Activated CD8-positive, alpha-beta memory T cell treated with anti-CD3 and anti-CD28 coated beads for 24 hours (primary cell): Measurements from ENCODE around the gene PTBP2.
A peak's percentile ranks its signal among the peaks of the same experiment; 100 is the strongest.

Experiments
- DNase-seq: peaks from one replicate; pipeline ENCODE4 v3.0.0-alpha.2; 2020

The PTBP2 gene, protein sequence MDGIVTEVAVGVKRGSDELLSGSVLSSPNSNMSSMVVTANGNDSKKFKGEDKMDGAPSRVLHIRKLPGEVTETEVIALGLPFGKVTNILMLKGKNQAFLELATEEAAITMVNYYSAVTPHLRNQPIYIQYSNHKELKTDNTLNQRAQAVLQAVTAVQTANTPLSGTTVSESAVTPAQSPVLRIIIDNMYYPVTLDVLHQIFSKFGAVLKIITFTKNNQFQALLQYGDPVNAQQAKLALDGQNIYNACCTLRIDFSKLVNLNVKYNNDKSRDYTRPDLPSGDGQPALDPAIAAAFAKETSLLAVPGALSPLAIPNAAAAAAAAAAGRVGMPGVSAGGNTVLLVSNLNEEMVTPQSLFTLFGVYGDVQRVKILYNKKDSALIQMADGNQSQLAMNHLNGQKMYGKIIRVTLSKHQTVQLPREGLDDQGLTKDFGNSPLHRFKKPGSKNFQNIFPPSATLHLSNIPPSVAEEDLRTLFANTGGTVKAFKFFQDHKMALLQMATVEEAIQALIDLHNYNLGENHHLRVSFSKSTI

GRCh38 chr1:96721416-96722160 lies at the start of gene PTBP2:
PTBP2 (plus strand) TSS chr1:96721784; CDS start chr1:96721865, 81 bp downstream.
- peak; percentile 92 for DNase-seq

DNA sequence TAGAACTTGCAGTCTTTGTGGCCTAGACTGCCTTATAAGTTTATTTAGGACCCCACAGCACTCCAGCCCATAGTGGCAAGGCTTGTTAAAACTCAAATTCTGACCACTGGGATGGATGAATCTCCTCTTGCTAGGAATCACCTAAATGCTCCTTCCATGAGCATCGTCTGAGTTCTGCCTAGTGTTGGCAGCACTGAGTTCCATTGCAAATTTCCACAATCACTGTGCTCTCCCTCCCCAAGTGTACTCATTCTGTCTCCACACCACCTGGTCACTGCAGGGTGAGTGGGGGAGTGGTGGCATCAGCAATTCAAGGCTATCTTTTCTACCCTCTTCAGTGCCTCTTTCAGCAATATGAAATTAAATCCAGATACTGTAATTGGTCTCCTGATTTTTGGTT lies 46.7 kb upstream of the PTBP2 start:
- DNase-seq = no peak

GRCh38 chr1:96682056-96682455 lies 39.5 kb upstream of the PTBP2 start:
- no peak for DNase-seq

DNA sequence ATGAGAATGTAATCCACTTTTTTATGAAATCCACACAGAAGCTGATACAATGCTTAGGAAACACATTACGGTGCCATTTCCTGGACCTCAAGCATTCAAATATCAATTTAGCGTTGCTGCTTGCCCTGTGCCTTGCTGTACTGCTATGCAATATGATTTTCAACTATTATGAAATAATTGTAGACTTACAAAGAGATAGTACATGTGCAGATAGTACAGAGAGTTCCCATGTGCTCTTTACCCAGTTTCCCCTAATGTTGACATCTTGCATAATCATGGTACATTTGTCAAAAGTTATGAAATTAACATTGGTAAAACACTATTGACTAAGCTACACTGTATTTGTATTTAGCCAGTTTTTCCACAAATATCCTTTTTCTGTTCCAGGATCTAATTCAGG lies 37.7 kb upstream of the PTBP2 start:
- DNase-seq = no peak

GRCh38 chr1:96684744-96685143 lies 36.8 kb upstream of the PTBP2 start:
- no peak for DNase-seq

DNA sequence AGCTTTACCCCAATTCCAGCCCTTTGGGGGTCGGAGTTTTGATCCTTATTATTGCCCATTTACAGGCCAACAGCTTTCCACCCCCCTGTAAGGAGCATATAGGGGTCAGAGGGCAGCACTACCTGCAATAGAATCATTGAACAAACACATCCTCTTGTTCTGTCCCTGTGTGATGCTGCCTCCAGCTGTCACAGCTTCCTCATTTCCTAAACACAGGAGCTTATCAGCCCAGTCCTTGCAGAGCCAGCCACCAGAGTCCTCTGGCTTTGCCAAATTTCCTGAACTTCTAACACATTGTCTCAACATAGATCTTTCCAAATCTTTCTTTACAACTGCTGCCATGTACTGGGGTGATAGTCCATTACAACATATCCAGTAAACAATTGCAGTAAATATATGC lies 32.8 kb upstream of the PTBP2 start:
- DNase-seq = no peak

GRCh38 chr1:96695954-96696353 lies 25.6 kb upstream of the PTBP2 start:
- no peak for DNase-seq

- DNase-seq = no peak
Measured at GRCh38 chr1:96698342-96698983, 23.1 kb upstream of the PTBP2 start.

- DNase-seq = no peak
Measured at GRCh38 chr1:96703186-96703585, 18.4 kb upstream of the PTBP2 start.

GRCh38 chr1:96707023-96707422 lies 14.6 kb upstream of the PTBP2 start:
- DNase-seq = no peak

DNA sequence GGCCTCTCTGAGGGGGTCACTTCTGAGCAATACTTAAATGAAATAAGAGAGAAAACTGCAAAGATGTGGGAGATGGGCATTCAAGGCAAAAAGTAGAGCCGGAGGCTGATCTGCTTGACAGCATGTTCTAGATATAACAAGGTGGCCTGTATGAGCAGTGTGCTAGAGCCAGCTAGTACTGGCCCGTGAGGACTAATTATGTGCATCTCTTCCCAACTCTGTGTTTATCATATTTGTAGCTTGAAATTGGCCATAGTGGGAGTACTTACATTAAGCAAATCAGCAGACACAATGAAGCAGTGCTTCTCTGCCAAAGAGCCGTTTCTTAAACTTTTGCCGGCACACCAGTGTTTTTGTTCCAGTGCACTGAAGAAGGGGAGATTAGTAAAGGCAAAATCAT lies 13.1 kb upstream of the PTBP2 start:
- DNase-seq = no peak

DNA sequence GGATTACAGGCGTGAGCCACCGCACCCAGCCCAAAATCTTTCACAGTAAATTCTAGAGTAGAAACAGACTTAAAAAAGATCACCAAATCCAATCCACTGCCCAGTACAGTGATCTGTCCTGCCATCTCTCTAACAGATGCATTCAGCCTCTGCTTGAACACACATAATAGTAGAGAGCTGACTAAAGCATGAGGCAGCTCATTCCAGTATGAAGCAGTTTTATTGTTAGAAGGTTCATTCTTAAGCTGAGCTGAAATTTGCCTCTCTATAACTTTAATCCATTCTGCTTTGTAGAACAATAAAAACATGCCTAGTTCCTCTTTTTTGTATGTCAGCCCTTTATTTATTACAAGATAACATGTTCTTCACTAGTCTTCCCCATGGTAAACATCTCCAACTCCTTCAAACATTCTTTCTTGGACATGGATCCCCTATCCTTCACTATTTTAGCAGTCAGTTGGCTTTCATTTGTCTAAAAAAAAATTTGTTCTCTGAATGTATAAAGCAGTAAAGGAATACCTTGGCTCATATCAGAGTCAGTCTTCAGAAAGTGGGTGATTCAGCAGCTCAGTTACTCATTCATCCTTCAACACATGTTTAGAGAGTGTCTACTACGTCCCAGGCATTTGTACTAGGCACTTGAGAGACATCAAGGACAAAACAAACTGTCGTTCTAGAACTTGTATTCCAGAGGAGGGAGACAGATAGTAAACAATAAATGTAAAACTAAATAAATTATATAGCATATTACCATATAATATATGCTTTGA lies 10.7 kb upstream of the PTBP2 start:
- DNase-seq = no peak

- no peak for DNase-seq
Measured at GRCh38 chr1:96713649-96714048, 7.9 kb upstream of the PTBP2 start.

DNA sequence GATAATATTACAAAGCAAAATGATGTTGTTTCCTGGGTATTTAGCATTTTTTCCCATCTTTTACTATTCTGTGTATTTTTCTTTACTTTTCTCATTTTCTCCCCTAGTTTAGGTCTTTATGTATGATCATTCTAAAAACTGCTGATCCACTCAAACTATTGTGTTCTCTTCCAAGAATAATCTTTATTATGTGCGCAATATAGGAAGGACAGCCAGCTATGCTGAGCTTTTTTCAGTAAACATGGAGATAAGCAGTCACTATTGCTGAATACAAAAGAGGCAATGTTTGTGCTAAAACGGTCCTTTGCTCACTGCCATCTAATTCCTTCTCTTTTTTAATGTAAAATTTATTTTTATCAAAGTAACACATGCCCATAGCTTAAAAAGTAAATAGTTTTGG lies 6.7 kb upstream of the PTBP2 start:
- no peak for DNase-seq

DNA sequence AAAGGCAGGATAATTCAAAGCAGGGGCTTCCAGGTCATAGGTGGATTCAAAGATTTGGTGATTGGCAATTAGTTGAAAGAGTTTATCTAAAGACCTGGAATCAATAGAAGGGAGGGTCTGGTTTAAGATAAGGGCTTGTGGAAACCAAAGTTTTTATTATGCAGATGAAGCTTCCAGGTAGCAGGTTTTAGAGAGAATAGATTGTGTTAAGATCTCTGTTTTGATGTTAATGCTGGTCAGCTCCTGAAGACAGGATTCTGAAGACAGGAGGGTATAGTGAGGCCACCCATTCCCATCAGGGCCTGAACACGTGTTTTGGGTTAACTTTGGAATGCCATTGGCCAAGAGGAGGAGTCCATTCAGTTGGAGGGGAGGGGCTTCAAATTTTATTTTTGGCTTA lies 6.1 kb upstream of the PTBP2 start:
- DNase-seq = no peak

- no peak for DNase-seq
Measured at GRCh38 chr1:96721053-96721415, 550 bp upstream of the PTBP2 start.

GRCh38 chr1:96722161-96722922 lies 758 bp downstream of the PTBP2 start:
- peak; percentile 87 for DNase-seq

DNA sequence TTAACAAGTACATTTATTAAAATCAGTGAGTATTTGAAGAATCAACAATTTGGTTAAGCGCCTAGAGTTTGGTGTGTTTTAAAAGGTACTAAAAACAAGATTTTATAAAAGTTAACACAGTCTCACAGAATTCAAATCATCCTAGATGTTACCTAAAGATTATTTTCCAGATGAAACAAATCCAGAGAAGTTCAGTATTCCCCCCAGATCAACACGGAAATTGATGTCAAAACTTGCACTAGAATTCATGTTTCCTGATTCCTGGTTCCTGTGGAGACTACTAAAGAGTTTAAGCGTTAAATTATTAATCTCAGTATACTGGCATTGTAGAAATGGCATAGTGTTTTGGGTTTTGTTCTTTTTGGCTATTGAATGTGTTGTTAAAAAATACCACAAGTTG lies 1.4 kb downstream of the PTBP2 start:
- no peak for DNase-seq

DNA sequence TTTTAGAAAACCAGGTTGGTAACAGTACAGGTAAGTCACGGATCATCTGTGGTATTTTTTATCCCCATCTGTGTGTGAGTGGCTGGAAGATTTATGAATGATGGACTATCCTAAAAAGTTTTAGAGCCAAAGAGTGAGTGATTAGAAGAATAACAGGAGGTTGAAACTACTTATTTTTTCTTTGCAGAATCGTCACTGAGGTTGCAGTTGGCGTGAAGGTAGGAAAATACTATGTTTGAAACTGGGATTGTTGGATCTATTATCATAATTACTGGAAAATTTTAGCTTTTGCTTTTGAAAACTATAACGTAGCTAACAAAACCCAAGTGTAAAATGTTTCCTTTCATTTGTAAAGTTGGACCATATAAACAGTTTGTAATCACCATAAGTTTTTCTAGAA lies 1.8 kb downstream of the PTBP2 start:
- no peak for DNase-seq

- DNase-seq = no peak
Measured at GRCh38 chr1:96723936-96724335, 2.4 kb downstream of the PTBP2 start.

DNA sequence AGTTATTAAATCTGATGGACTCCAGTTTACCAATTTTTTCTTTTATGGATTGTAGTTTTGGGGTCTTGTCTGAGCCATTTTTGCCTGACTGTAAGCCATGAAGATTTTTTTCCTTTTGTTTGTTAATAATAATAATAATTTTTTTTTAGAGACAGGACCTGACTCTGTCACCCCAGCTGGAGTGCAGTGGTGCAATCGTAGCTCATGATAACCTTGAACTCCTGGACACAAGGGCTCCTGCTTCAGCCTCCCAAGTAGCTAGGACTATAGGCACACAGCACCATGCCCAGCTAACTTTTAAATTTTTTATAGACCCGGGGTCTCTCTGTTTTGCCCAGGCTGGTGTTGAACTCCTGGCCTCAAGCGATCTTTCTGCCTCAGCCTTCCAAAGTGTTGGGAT lies 6.3 kb downstream of the PTBP2 start:
- no peak for DNase-seq
